GM08714 (cell line): ENCODE results near the gene AKNA.

Experiments used
- H3K4me3 ChIP-seq: fragments of 200-500 bp; sonication (Bioruptor generic); 2 replicates; pipeline ENCODE4 v1.5.1; 2014; ENCODE audit warnings: mild to moderate bottlenecking, low read length, inconsistent platforms
- ZNF274 ChIP-seq: IDR thresholded peaks from 2 replicates; pipeline ENCODE4 v1.6.1; 2012; ENCODE audit warnings: mild to moderate bottlenecking, low read depth, low read length

Gene AKNA

GRCh38 chr9:114387680-114388356 is at the start of gene AKNA:
AKNA (minus strand) TSS chr9:114387982; CDS start chr9:114381333, 6,649 bp downstream.
- TF ChIP-seq ZNF274, result no peak
- peak within 1 kb of the TSS; percentile 71 for H3K4me3 ChIP-seq

- no peak overlapping the region for H3K4me3 ChIP-seq
- no peak for TF ChIP-seq ZNF274
Observed at GRCh38 chr9:114437401-114437893, 49.7 kb upstream of the AKNA start.

- TF ChIP-seq ZNF274, result no peak
Observed at GRCh38 chr9:114434878-114435311, 47.1 kb upstream of the AKNA start.

GRCh38 chr9:114433720-114434255 is 46.0 kb upstream of the AKNA start:
- TF ChIP-seq ZNF274, result no peak

More at GRCh38 chr9:114434878-114435311, 47.1 kb upstream of the AKNA start:
- H3K4me3 ChIP-seq, result no peak overlapping the region

GRCh38 chr9:114433086-114433485 is 45.3 kb upstream of the AKNA start:
- no peak for TF ChIP-seq ZNF274
- H3K4me3 ChIP-seq, result no peak overlapping the region

More at GRCh38 chr9:114433720-114434255, 46.0 kb upstream of the AKNA start:
- H3K4me3 ChIP-seq, result no peak overlapping the region

GRCh38 chr9:114432323-114433067 is 44.7 kb upstream of the AKNA start:
- no peak for TF ChIP-seq ZNF274

GRCh38 chr9:114431770-114432169 is 44.0 kb upstream of the AKNA start:
- H3K4me3 ChIP-seq, result no peak overlapping the region
- no peak for TF ChIP-seq ZNF274

More at GRCh38 chr9:114432323-114433067, 44.7 kb upstream of the AKNA start:
- H3K4me3 ChIP-seq, result no peak overlapping the region

- TF ChIP-seq ZNF274, result no peak
- H3K4me3 ChIP-seq, result no peak overlapping the region
Observed at GRCh38 chr9:114431003-114431402, 43.2 kb upstream of the AKNA start.

- H3K4me3 ChIP-seq, result no peak overlapping the region
- TF ChIP-seq ZNF274, result no peak
Observed at GRCh38 chr9:114430457-114430856, 42.7 kb upstream of the AKNA start.

- no peak overlapping the region for H3K4me3 ChIP-seq
- TF ChIP-seq ZNF274, result no peak
Observed at GRCh38 chr9:114429488-114429887, 41.7 kb upstream of the AKNA start.

GRCh38 chr9:114428466-114428865 is 40.7 kb upstream of the AKNA start:
- H3K4me3 ChIP-seq, result no peak overlapping the region
- TF ChIP-seq ZNF274, result no peak

GRCh38 chr9:114427644-114428043 is 39.9 kb upstream of the AKNA start:
- TF ChIP-seq ZNF274, result no peak
- H3K4me3 ChIP-seq, result no peak overlapping the region

- no peak overlapping the region for H3K4me3 ChIP-seq
- no peak for TF ChIP-seq ZNF274
Observed at GRCh38 chr9:114426046-114426948, 38.5 kb upstream of the AKNA start.

GRCh38 chr9:114425126-114425525 is 37.3 kb upstream of the AKNA start:
- H3K4me3 ChIP-seq, result no peak overlapping the region
- TF ChIP-seq ZNF274, result no peak
